ENCODE measurements around the gene P2RY8. TPM values are rescaled to one million over a fixed set of nuclear protein-coding genes. Genes with fewer than 3 reads are reported as not detected.
"Not testable (repeated sequence)": the region's sequence is repeated elsewhere in the genome, so short reads cannot be mapped to it uniquely, and the experiment has no call there.

The P2RY8 gene
- total and polyA plus RNA-seq, 2 donors: 0.26 to 2.6 TPM

DNA sequence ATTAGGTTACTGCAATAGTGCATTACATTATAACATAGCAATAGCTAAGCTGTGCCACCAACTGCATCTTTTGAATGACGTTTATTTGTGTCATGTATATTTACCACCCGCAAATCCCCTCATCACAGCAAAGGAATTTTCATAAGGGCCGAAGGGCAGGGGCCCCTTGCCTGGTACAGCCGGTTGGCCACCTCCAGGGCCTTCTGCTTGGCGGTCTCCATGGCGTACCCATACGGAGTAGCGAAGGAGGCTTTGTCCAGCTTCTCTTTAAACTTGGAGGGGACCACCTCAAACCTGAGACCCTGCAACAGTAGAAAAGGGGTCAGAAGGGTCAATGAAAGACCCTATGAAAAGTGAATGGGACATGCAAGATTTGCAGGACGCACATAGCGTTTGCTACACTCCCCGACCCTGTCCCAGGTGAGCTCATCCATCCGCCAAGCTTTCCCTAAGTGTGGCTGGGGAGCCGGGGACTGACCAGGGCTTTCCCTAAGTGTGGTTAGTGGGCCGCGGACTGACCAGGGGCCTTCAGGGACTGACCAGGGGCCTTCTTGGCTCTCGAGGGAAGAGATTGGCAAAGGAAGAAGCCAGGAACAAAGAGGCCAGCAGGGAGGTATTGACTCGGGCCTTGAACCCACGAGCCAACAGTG, 94.8 kb downstream of the P2RY8 start:
- H3K4me3 ChIP-seq (ENCODE audit: low read depth, low read length): no peak overlapping the region
- H3K27ac ChIP-seq (ENCODE audit: low read depth): no peak overlapping the region
- H3K4me1 ChIP-seq (ENCODE audit: insufficient read depth): no peaks in the 10 kb centered on the region
- no peaks in the 10 kb centered on the region for H3K36me3 ChIP-seq (ENCODE audit: insufficient read depth)
- WGBS: 96% methylated on average over 18 of the region's 18 CpGs
- no peak for DNase-seq (ENCODE audit: extremely low spot score)

DNA sequence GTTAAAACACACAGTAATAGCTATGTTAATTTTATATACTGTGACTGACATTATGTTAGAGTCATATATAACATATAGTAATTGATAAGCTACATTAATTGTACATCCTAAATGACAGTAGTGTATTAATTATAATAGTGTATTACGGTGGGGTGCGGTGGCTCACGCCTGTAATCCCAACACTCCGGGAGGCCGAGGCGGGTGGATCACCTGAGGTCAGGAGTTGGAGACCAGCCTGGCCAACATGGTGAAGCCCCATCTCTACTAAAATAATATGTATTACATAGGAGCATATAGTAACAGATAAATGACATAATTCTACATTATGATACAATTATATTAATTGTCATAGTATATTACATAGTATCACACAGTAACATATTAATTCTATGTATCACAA, 96.5 kb downstream of the P2RY8 start:
- Histone ChIP-seq H3K4me1 (ENCODE audit: insufficient read depth) (no peaks in the 10 kb centered on the region), H3K27ac (ENCODE audit: low read depth) (no peak overlapping the region), H3K36me3 (ENCODE audit: insufficient read depth) (no peaks in the 10 kb centered on the region), H3K4me3 (ENCODE audit: low read depth, low read length) (no peak overlapping the region)
- WGBS: 98% methylated on average over 6 of the region's 6 CpGs
- no peak for DNase-seq (ENCODE audit: extremely low spot score)

DNA sequence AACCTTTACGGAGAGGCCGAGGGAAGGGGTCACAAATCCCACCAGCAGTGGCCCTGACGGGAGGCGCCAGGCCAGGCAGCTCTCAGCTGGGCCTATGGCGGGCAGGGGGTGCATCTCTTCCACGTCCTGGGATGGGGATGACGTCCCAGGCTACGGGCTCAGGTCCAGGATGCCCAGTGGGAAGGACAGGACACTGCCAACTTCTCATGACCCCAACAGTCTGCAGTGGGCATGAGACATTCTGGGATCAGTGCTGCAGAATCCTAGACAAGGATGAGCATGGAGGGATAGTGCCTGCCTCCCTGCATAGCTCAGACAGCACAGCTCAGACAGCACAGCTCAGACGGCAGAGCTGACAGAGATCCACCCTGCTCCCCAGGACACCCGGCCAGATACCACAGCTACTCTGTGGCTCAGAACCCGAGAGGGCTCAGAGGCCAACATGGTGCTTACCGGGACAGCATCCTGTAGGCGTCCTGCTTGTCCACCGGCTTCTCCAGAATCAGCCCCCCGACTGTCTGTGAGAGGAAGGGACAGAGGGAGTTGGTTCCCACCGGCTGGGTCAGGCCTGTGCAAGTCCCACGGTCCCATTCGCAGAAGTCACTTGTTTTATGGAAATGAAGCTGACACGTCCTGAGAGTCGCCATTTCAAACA, 101.6 kb downstream of the P2RY8 start:
- 95% methylated on average over 20 of the region's 20 CpGs for WGBS
- no peaks in the 10 kb centered on the region for H3K36me3 ChIP-seq (ENCODE audit: insufficient read depth)

DNA sequence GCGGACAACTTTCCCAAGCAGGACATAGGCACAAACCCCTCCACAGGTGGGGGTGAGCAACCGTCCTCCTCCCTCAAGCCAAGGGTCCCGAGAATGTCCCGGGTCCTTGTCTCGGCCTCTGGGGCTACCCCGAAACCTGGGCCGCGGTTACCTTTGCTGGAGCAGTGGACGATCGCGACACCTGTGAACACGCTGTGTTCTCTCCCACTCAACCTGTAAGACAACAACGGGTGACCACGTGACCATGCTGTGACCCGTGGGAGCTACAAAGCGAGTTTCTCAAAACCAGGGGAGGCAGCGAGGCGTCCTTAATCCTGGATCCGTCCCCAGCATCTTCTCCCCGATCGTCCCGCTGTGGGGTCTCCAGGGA, 102.1 kb downstream of the P2RY8 start:
- H3K4me1 ChIP-seq (ENCODE audit: insufficient read depth): no peaks in the 10 kb centered on the region
- DNase-seq (ENCODE audit: extremely low spot score): no peak
- no peaks in the 10 kb centered on the region for H3K36me3 ChIP-seq (ENCODE audit: insufficient read depth)
- H3K27ac ChIP-seq (ENCODE audit: low read depth): no peak overlapping the region
- 98% methylated on average over 22 of the region's 22 CpGs for WGBS
- no peak overlapping the region for H3K4me3 ChIP-seq (ENCODE audit: low read depth, low read length)

More for the DNA sequence above, 101.6 kb downstream of the P2RY8 start:
- Histone ChIP-seq H3K4me3 (ENCODE audit: low read depth, low read length) (no peak overlapping the region), H3K27ac (ENCODE audit: low read depth) (no peak overlapping the region), H3K4me1 (ENCODE audit: insufficient read depth) (no peaks in the 10 kb centered on the region)
- DNase-seq (ENCODE audit: extremely low spot score): no peak

DNA sequence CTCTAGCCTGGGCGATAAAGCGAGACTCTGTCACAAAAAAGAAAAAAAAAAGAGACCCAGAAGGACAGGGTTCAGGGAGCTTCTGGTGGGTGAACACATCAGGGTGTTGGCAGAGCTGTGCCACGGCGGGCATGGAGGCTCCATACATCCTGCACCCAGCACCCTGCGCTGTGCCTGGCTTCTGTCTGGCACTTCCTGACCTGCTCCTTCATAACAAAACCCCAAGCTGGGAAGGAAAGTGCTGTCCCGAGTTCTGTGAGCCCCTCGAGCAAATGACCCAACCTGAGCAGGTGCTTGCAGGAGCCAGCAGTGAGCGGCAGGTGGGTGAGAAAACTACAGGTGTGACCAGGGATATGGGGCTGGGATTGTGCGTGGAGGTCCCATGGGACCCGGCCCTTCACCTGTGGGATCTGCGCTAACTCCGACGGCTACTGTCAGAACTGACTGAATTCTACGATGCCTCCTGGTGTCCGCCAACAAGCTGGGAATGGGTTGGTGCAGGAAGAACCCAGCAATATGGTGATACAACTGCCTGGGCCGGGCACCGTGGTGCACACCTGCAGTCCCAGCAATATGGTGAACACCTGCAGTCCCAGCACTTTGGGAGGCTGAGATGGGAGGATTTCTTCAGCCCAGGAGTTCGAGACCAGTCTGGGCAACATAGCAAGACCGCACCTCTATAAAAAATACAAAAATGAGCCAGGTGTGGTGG, 103.2 kb downstream of the P2RY8 start:
- no peaks in the 10 kb centered on the region for H3K4me1 ChIP-seq (ENCODE audit: insufficient read depth)
- no peaks in the 10 kb centered on the region for H3K36me3 ChIP-seq (ENCODE audit: insufficient read depth)
- H3K27ac ChIP-seq (ENCODE audit: low read depth): no peak overlapping the region
- DNase-seq (ENCODE audit: extremely low spot score): no peak
- H3K4me3 ChIP-seq (ENCODE audit: low read depth, low read length): no peak overlapping the region
- WGBS: 94% methylated on average over 19 of the region's 19 CpGs

DNA sequence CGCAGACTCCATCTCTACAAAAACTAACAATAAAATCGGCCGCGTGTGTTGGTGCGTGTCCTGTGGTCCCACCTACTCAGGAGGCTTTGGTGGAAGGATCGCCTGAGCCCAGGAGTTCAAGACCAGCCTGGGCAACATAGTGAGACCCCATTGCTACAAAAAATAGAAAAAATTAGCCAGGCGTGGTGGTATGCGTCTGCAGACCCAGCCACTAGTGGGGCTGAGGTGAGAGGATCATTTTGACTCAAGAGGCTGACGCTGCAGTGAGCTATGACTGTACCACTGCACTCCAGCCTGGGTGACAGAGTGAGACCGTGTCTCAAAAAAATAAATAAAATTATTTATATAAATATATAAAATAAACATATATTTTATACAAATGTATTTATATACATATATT, 106.5 kb downstream of the P2RY8 start:
- peaks cover 1% of the 10 kb centered on the region for H3K36me3 ChIP-seq (ENCODE audit: insufficient read depth)
- H3K27ac ChIP-seq (ENCODE audit: low read depth): no peak overlapping the region
- no peak for DNase-seq (ENCODE audit: extremely low spot score)
- no peak overlapping the region for H3K4me3 ChIP-seq (ENCODE audit: low read depth, low read length)
- WGBS: 97% methylated on average over 10 of the region's 10 CpGs
- H3K4me1 ChIP-seq (ENCODE audit: insufficient read depth): no peaks in the 10 kb centered on the region

DNA sequence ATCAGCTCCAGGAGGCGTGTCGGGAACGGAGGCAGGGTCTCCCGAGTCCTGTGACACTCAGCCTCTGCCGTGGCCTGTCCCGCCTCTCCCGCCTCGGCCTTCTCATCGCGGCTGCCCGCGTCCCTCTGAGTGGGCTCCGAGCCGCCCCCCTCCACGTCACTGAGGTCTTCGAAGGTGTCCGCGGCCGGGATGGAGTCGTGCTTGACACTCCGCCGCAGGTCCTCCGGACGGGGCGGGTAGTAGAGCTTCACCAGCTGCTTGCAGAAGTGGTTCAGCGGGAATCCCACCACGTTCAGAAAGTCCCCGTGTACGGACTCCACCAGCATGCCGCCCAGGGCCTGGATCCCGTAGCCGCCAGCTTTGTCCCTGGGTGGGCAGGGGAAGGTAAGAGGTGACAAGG, 109.2 kb downstream of the P2RY8 start:
- H3K4me1 ChIP-seq (ENCODE audit: insufficient read depth): no peaks in the 10 kb centered on the region
- H3K27ac ChIP-seq (ENCODE audit: low read depth): no peak overlapping the region
- peaks cover 4% of the 10 kb centered on the region for H3K36me3 ChIP-seq (ENCODE audit: insufficient read depth)
- no peak overlapping the region for H3K4me3 ChIP-seq (ENCODE audit: low read depth, low read length)
- no peak for DNase-seq (ENCODE audit: extremely low spot score)
- 96% methylated on average over 32 of the region's 32 CpGs for whole genome bisulfite sequencing

- H3K4me3 ChIP-seq (ENCODE audit: low read depth, low read length); H3K27ac ChIP-seq (ENCODE audit: low read depth); DNase-seq (ENCODE audit: extremely low spot score); H3K36me3 ChIP-seq (ENCODE audit: insufficient read depth); H3K4me1 ChIP-seq (ENCODE audit: insufficient read depth): not testable (repeated sequence)
- WGBS: 90% methylated on average over 16 of the region's 16 CpGs
These were observed 110.7 kb downstream of the P2RY8 start for GRCh38 chrX:1426321-1426720.

DNA sequence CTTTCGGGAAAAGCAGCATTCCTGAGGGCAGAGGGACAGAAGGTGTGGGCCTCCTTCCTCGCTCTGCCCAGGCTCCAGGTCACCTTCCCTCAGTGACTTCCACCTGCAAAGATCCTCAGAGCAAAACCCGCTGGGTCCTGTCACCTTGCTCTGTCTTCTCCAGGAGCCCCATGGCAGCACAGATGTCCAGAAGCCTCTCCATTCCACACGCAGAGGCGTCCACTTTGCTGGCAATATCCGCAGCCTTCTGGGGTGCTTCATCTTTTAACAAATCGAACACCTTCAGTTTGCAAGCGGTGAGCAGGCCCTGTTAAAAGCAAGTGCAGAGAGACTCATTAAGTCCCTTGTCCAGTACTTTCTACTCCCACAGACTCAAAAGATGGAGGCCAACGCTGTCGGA, 111.6 kb downstream of the P2RY8 start:
- Histone ChIP-seq H3K4me3 (ENCODE audit: low read depth, low read length) (no peak overlapping the region), H3K27ac (ENCODE audit: low read depth) (no peak overlapping the region), H3K4me1 (ENCODE audit: insufficient read depth) (no peaks in the 10 kb centered on the region), H3K36me3 (ENCODE audit: insufficient read depth) (peaks cover 4% of the 10 kb centered on the region)
- no peak for DNase-seq (ENCODE audit: extremely low spot score)
- 89% methylated on average over 10 of the region's 10 CpGs for WGBS

DNA sequence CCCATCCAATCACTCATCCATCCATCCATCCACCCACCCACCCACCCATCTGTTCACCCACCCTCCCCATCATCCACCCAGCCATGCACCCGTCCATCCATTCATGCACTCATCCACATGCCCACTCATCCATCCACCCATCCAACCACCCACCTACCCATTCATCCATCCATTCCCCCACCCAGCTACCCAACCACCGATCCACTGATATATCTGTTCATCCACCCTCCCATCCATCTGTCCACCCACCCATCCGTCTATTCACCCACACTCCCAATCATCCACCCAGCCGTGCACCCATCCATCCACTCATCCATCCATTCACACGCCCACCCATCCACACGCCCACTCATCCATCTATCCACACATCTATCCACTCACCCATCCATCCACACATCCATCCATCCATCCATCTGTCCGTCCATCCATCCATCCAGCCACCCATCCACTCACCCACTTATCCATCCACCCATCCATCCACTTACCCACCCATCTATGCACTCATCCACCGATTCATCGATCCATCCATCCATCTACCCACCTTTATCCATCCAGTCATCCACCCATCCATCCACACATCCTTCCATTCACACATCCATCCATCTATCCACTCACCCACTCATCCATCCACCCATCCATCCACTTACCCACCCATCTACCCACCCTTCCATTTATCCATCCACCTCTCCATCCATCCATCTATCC, 112.7 kb downstream of the P2RY8 start:
- H3K27ac ChIP-seq (ENCODE audit: low read depth): no peak overlapping the region
- DNase-seq (ENCODE audit: extremely low spot score): no peak
- no peak overlapping the region for H3K4me3 ChIP-seq (ENCODE audit: low read depth, low read length)
- peaks cover 4% of the 10 kb centered on the region for H3K36me3 ChIP-seq (ENCODE audit: insufficient read depth)
- no peaks in the 10 kb centered on the region for H3K4me1 ChIP-seq (ENCODE audit: insufficient read depth)
- 89% methylated on average over 9 of the region's 9 CpGs for WGBS

- Histone ChIP-seq H3K36me3 (ENCODE audit: insufficient read depth) (peaks cover 8% of the 10 kb centered on the region), H3K4me1 (ENCODE audit: insufficient read depth) (no peaks in the 10 kb centered on the region), H3K4me3 (ENCODE audit: low read depth, low read length) (no peak overlapping the region), H3K27ac (ENCODE audit: low read depth) (no peak overlapping the region)
- WGBS: 71% methylated on average over 2 of the region's 2 CpGs
- DNase-seq (ENCODE audit: extremely low spot score): no peak
These were observed 113.8 kb downstream of the P2RY8 start for GRCh38 chrX:1423215-1423614.

- WGBS: 98% methylated on average over 4 of the region's 4 CpGs
- H3K4me1 ChIP-seq (ENCODE audit: insufficient read depth): no peaks in the 10 kb centered on the region
- H3K4me3 ChIP-seq (ENCODE audit: low read depth, low read length): no peak overlapping the region
- H3K27ac ChIP-seq (ENCODE audit: low read depth): no peak overlapping the region
- DNase-seq (ENCODE audit: extremely low spot score): no peak
- H3K36me3 ChIP-seq (ENCODE audit: insufficient read depth): peaks cover 8% of the 10 kb centered on the region
These were observed 114.9 kb downstream of the P2RY8 start for GRCh38 chrX:1422135-1422465.

DNA sequence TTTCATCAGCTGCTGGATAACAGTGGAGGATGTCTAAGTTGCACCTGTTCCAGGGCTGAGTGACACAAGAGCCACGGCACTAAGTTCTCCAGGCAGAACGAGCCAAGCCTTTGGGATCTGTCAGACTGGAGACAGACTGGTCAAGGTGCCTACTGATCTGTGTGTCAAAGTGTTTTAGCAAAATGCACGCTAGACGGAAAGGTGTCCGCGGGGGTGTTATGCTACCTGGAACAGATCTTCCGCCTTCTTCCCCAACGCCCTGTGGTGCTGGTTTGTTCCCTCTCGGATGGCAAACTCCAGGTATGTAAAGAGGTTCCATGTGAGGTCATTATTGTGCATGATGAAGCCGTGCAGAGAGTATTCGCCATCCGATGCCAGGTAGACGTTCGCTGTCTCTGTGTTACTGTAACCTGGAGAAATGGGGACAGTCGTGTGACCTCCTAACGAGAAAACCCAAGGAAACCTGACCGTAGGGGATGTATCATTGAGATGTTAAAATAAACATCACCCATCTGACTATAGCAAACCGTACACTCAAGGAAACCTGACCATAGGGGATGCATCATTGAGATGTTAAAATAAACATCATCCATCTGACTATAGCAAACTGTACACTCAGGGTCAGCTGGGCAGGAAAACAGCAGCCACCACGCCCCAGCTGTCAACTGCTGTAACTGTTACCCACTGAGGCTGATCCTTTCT, 115.4 kb downstream of the P2RY8 start:
- Histone ChIP-seq H3K36me3 (ENCODE audit: insufficient read depth) (peaks cover 8% of the 10 kb centered on the region), H3K4me1 (ENCODE audit: insufficient read depth) (no peaks in the 10 kb centered on the region), H3K27ac (ENCODE audit: low read depth) (no peak overlapping the region), H3K4me3 (ENCODE audit: low read depth, low read length) (no peak overlapping the region)
- whole genome bisulfite sequencing: 97% methylated on average over 19 of the region's 19 CpGs
- no peak for DNase-seq (ENCODE audit: extremely low spot score)

Measured in urinary bladder (tissue), 4 donors.